GM10266 (cell line): ENCODE measurements around the gene PIGM.

Experiments used
- DNase-seq: peaks from one replicate; pipeline ENCODE4 v3.0.0; 2012; ENCODE audit errors: extremely low spot score
- TF ChIP-seq, protein P1 (sequence below): IDR thresholded peaks from 2 replicates; pipeline ENCODE4 v1.5.1; 2012; ENCODE audit warnings: mild to moderate bottlenecking, low read depth; ENCODE audit not compliant: control insufficient read depth, insufficient read depth; ENCODE audit errors: missing control alignments

Gene PIGM

GRCh38 chr1:159999204-159999603, 32.6 kb downstream of the PIGM start:
- TF ChIP-seq, protein P1, sequence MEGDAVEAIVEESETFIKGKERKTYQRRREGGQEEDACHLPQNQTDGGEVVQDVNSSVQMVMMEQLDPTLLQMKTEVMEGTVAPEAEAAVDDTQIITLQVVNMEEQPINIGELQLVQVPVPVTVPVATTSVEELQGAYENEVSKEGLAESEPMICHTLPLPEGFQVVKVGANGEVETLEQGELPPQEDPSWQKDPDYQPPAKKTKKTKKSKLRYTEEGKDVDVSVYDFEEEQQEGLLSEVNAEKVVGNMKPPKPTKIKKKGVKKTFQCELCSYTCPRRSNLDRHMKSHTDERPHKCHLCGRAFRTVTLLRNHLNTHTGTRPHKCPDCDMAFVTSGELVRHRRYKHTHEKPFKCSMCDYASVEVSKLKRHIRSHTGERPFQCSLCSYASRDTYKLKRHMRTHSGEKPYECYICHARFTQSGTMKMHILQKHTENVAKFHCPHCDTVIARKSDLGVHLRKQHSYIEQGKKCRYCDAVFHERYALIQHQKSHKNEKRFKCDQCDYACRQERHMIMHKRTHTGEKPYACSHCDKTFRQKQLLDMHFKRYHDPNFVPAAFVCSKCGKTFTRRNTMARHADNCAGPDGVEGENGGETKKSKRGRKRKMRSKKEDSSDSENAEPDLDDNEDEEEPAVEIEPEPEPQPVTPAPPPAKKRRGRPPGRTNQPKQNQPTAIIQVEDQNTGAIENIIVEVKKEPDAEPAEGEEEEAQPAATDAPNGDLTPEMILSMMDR, result no peak
- DNase-seq, result no peak

GRCh38 chr1:159996653-159997052, 35.1 kb downstream of the PIGM start:
- DNase-seq, result no peak
- TF ChIP-seq, protein P1, result no peak

- no peak for DNase-seq
- TF ChIP-seq, protein P1, result no peak
Observed at GRCh38 chr1:159994896-159995295, 36.9 kb downstream of the PIGM start.

- no peak for DNase-seq
- TF ChIP-seq, protein P1, result no peak
Observed at GRCh38 chr1:159993911-159994310, 37.9 kb downstream of the PIGM start.

- TF ChIP-seq, protein P1, result no peak
- no peak for DNase-seq
Observed at GRCh38 chr1:159992161-159992560, 39.6 kb downstream of the PIGM start.

GRCh38 chr1:159991513-159991912, 40.3 kb downstream of the PIGM start:
- TF ChIP-seq, protein P1, result no peak
- no peak for DNase-seq

- TF ChIP-seq, protein P1, result no peak
Observed at GRCh38 chr1:159990005-159990404, 41.8 kb downstream of the PIGM start.

More at GRCh38 chr1:159990005-159990404, 41.8 kb downstream of the PIGM start:
- DNase-seq, result no peak
